Measurements from ENCODE around the gene INSM1.

DNA sequence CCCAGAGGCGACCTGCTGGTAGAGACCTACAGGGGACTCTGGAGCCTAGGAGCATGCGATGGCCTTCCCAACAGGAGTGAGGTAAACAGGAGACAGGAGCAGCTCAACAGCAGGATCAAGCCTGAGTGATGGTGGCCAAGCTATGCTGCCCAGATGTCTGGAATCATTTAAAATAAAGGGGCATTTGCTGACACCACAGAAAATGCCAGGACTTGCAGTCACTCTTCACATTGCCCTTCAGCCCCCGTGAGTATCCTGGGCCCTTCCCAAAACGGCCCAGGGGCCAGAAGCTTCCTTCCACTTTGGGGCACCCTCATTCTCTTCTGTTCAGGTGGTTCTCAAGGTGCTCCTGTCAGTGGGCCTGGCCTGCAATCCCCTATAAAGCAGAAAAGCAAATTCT, 23.2 kb downstream of the INSM1 start:
- TF ChIP-seq, protein P1, sequence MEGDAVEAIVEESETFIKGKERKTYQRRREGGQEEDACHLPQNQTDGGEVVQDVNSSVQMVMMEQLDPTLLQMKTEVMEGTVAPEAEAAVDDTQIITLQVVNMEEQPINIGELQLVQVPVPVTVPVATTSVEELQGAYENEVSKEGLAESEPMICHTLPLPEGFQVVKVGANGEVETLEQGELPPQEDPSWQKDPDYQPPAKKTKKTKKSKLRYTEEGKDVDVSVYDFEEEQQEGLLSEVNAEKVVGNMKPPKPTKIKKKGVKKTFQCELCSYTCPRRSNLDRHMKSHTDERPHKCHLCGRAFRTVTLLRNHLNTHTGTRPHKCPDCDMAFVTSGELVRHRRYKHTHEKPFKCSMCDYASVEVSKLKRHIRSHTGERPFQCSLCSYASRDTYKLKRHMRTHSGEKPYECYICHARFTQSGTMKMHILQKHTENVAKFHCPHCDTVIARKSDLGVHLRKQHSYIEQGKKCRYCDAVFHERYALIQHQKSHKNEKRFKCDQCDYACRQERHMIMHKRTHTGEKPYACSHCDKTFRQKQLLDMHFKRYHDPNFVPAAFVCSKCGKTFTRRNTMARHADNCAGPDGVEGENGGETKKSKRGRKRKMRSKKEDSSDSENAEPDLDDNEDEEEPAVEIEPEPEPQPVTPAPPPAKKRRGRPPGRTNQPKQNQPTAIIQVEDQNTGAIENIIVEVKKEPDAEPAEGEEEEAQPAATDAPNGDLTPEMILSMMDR (IDR thresholded peaks at IDR 0.05 in 2 of 3, conservative IDR thresholded peaks at IDR 0.05 in 1 of 3; ENCODE audit: control insufficient read depth in 2 of 3, extremely low read depth in 1 of 3, insufficient read depth in 1 of 3, low read depth in 3 of 3, low read length in 3 of 3): no peak
- TF ChIP-seq, protein P2, sequence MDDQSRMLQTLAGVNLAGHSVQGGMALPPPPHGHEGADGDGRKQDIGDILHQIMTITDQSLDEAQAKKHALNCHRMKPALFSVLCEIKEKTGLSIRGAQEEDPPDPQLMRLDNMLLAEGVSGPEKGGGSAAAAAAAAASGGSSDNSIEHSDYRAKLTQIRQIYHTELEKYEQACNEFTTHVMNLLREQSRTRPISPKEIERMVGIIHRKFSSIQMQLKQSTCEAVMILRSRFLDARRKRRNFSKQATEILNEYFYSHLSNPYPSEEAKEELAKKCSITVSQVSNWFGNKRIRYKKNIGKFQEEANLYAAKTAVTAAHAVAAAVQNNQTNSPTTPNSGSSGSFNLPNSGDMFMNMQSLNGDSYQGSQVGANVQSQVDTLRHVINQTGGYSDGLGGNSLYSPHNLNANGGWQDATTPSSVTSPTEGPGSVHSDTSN (IDR thresholded peaks at IDR 0.05; ENCODE audit: insufficient replicate concordance, low read depth, low read length): no peak
- TF ChIP-seq FOXK2 (IDR thresholded peaks at IDR 0.05): no peak
- TF ChIP-seq, protein P3, sequence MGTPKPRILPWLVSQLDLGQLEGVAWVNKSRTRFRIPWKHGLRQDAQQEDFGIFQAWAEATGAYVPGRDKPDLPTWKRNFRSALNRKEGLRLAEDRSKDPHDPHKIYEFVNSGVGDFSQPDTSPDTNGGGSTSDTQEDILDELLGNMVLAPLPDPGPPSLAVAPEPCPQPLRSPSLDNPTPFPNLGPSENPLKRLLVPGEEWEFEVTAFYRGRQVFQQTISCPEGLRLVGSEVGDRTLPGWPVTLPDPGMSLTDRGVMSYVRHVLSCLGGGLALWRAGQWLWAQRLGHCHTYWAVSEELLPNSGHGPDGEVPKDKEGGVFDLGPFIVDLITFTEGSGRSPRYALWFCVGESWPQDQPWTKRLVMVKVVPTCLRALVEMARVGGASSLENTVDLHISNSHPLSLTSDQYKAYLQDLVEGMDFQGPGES (IDR thresholded peaks at IDR 0.05): no peak
- no peak for TF ChIP-seq CHD4 (IDR thresholded peaks at IDR 0.05)
- TF ChIP-seq RFX5 (IDR thresholded peaks at IDR 0.05; ENCODE audit: low read depth, low read length): no peak
- no peak for TF ChIP-seq POLR2A (IDR thresholded peaks at IDR 0.05; ENCODE audit: low read depth, low read length)

Measured in GM12878 (cell line).